ENCODE results near the gene TGFA.

DNA sequence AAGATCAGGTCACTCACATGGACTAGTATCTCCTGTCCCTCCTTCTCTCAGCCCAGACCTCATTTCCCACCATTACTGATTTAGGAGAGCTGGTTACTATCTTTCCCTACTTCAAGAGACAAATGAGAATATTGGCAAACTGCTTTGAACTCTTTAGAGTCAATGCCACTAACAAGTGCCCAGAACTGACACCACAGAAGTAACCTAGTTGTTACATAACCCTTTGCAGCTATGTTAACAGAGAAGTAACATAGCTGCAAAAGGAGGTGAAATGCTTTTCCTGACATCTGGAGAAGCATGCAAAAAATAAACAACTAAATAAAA lies 30.0 kb downstream of the TGFA start:
- TF ChIP-seq, protein P1, sequence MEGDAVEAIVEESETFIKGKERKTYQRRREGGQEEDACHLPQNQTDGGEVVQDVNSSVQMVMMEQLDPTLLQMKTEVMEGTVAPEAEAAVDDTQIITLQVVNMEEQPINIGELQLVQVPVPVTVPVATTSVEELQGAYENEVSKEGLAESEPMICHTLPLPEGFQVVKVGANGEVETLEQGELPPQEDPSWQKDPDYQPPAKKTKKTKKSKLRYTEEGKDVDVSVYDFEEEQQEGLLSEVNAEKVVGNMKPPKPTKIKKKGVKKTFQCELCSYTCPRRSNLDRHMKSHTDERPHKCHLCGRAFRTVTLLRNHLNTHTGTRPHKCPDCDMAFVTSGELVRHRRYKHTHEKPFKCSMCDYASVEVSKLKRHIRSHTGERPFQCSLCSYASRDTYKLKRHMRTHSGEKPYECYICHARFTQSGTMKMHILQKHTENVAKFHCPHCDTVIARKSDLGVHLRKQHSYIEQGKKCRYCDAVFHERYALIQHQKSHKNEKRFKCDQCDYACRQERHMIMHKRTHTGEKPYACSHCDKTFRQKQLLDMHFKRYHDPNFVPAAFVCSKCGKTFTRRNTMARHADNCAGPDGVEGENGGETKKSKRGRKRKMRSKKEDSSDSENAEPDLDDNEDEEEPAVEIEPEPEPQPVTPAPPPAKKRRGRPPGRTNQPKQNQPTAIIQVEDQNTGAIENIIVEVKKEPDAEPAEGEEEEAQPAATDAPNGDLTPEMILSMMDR (IDR thresholded peaks at IDR 0.05) = no peak
- TF ChIP-seq POLR2A (IDR thresholded peaks at IDR 0.05) = no peak

Data from transverse colon (tissue), 3 donors.